NCI-H2196 (cell line): ENCODE data around the gene ARAP3.
"Not testable (repeated sequence)": the region's sequence is repeated elsewhere in the genome, so short reads cannot be mapped to it uniquely, and the experiment has no call there.

ENCODE experiments used
- DNase-seq: peaks from one replicate; lab custom pipeline; 2025; ENCODE audit not compliant: unreplicated experiment; lab: John Stamatoyannopoulos, UW

The ARAP3 gene

GRCh38 chr5:141618030-141618803 lies 63.8 kb downstream of the ARAP3 start:
- DNase-seq: peak; percentile 59

- no peak for DNase-seq
Measured at GRCh38 chr5:141617682-141618029, 64.4 kb downstream of the ARAP3 start.

DNA sequence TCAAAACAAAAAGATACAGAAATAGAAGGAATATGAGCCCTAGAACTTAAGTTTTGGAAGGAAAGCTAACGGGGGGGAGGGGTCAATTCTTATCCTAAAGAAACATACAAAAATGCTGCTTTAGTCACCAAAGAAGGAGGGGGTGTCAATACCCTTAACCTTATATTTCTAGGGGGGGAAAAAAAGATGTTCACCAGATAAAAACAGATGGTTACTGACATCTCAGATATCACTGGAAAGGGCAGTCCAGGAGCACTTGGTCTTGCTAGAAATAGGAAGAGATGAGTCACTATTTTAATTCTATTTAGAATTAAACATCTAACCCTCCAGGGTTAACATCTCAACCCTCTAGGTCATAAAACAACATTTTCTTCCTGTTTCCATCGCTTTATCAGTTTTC lies 64.9 kb downstream of the ARAP3 start:
- no peak for DNase-seq

DNA sequence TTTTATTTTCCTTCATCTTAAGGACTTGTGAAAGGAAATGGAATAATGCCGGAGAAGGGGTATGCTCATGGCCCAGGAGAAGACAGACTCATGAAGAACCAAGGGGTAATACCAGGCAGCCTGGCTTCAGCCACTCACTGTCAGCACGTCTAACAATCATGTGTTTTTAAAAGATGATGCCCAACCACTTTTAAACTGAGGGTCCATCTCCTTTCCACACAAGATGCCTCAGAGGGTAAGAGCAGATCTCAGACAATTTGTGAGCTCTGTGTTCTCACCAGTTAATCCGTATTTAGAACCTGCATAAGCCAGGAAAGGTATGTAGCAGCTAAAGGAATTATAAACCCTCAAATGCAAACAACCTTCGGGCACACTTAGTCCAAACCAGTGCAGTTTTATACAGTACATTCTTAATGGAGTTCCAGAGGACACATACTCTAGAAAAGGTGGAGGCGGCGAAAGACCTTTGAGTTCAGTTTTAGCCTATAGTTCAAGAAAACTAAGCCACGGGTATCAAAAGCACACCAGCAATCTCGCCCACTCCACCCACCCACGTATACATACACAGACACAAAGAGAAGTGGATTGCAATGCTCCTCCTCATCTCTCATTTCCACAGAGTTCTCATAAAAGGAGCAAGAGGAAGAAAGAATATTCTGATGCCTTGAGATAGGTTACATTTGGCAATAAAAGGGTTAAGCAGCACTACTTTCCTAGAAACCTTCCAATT lies 65.9 kb downstream of the ARAP3 start:
- DNase-seq: no peak

- DNase-seq: no peak
Measured at GRCh38 chr5:141613344-141613743, 68.7 kb downstream of the ARAP3 start.

DNA sequence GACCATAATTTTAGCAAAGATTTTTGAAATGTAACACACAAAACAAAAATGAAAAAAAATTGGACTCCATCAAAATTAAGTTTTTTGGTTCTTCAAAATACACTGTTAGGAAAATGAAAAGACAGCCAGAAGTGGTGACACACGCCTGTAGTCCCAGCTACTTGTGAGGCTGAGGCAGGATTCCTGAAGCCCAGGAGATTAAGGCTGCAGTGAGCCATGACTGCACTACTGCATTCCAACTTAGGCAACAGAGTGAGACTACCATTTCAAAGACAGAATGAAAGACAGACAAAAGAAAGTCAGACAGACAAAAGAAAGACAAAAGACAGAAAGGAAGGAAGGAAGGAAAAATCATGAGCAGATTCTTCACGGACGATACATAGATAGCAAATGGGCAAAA lies 70.7 kb downstream of the ARAP3 start:
- DNase-seq: no peak

DNA sequence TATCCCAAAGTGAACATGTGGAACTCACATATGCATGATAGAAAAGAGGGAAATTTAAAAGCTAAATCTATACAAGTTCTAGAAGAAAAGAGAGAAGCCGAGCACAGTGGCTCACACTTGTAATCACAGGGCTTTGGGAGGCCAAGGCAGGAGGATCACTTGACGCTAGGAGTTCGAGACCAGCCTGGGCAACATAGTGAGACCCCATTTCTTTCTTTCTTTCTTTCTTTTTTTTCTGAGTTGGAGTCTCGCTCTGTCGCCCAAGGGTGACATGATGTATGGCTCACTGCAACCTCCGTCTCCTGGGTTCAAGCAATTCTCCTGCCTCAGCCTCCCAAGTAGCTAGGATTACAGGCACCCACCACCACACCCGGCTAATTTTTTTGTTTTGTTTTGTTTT lies 72.1 kb downstream of the ARAP3 start:
- not testable (repeated sequence) for DNase-seq

DNA sequence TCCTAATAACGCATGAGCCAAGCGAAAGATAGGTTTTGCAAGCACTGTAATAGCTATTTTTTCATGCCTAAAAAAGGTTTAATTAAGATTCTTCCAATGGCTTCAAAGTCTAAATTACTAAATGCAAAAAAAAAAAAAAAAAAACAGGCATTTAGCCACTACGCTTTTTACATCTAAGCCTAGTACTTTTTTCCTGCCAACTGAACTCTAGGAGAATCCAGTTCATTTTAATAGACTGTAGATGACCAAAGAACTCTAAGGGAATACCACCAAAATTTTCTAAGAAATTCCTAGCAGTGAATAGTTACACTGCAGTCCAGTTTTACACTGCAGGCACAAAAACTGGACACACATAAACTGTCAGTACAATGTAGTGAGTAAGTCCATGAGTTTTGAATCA lies 73.0 kb downstream of the ARAP3 start:
- DNase-seq: no peak

DNA sequence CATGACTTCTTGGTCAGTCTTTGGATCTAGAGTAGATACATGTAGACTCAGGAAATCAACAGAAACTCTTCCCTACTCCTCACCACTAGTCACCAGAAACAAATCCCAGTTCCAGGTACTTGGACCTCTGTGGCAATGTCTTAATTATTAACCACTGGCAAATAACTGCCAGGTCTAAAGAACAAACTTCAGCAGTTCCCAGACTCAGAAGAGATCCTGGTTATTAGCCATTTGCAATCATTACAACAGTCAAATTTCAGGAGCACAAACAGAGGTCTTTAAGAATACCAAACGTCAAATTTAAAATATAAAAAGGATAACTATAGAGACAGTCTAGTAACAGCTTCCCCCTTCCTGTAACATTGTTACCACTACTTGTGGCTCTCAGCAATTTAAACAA lies 73.5 kb downstream of the ARAP3 start:
- no peak for DNase-seq

GRCh38 chr5:141608046-141608445 lies 74.0 kb downstream of the ARAP3 start:
- no peak for DNase-seq

- DNase-seq: no peak
Measured at GRCh38 chr5:141605523-141606277, 76.3 kb downstream of the ARAP3 start.

DNA sequence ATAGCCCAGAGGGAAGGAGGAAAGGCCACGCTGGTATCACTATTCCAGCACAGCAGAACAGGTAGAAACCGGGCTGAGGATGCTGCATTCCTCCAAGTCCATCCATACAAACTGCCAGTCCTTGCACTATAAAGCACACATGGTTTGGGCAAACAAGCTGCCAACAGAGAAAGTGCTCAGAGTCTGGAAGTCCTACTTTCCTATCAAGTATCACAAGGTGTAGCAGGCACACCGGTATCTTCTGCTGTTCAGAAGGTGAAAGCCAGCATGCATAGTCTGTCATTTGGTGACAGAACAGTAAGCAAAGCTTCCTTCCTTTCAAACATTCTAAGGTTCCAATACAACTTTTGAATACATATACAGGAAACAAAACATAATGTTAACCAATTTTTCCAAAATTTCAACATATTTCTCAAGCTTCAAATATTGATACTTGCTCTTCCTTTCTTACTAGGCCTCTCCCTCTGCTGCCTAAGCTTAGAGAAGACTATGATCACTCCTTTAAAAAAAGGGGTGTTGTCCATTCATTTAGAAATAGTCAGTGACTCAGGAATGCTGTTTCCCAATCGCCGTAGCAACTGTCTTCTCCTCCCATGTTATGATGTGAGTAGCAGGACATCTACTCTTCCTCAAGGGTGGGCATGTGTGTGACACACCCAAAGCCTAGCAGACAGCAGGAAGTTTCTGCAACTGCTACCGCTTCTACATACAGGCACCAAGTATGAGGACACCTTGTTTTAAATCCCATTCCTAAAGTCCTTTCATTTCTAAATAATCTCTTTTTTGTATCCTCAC lies 77.9 kb downstream of the ARAP3 start:
- DNase-seq: peak; percentile 17
